Activated CD4-positive, alpha-beta T cell treated with anti-CD3 and anti-CD28 coated beads for 4 hours (primary cell): ENCODE measurements around the gene ARMC9.
A peak's percentile ranks its signal among the peaks of the same experiment; 100 is the strongest.

Experiments
- DNase-seq, 2 donors: peaks; one replicate each; pipeline ENCODE4 v3.0.0-alpha.2; 2020

ARMC9 gene

GRCh38 chr2:231207734-231208133, 9.3 kb downstream of the ARMC9 start:
- DNase-seq: no peak

DNA sequence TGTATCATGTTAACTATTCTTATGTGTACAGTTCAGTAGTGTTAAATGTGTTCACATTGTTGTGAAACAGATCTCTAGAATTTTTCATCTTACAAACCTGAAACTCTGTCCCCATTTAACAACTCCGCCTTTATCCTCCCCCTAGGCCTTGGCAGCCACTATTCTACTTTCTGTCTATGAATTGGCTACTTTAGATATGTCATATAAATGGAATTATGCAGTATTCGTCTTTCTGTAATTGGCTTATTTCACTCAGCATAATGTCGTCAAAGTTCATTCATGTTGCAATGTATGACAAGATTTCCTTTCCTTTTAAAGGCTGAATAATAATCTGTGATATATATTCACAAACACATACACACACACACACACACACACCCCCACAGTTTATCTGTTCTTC, 12.4 kb downstream of the ARMC9 start:
- DNase-seq: no peak

- DNase-seq: no peak
These were observed 13.1 kb downstream of the ARMC9 start for GRCh38 chr2:231211486-231211885.

DNA sequence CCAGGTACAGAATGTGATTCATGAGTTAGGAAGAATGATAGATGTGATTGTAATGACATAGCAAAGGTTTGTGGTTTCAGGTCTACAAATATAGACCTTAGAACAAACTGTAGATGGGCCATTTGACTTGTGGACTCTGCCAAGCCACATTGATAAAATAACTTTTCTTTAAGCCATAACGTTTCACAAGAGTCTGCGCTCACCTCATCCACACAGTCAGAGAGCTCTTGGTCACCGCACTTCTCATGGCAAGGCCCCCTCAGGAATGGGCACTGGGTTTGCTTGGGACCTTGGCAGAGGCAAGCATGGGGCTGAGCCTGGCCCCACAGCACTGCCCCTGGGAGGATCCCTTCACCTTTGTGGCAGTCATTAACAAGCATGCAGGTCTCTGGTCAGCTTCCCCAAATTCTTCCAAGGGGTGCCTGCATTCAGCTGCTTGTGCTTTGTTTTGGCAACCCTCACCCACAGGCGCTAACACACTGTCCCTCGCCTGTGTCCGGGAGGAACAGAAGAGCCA, 14.0 kb downstream of the ARMC9 start:
- DNase-seq: no peak

DNA sequence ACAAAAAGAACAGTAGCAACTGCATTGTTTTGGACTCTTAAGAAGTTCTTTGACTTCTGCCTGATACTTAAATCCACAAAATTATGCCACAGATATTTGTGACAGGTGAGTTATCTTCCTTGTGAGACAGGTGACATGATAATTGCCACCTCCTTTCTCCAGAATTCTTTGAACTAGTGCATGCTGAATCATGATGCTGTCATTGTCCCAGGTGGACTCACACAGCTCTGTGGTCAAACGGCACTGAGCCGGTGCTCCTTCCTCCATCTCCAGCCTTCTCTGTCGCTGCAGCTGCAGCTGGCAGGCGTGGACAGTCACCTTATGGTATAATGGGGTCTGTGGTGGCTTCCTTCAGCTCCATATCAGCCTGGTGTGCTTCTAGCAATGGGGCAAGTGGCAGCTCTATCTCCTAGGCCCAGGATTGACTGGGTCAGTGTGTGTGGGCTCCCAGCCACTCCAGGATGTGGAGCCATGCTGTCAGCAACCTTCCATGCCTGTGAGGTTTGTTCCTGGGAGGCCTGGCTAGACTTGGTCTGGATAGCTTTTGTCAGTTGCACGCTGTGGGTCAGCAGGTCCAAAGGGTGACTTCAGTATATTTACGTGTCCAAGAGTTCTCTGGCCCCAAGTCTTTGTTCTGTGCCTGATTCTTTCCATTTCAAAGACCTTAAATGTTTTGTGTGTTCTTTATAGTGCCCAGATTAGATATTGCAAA, 15.7 kb downstream of the ARMC9 start:
- no peak for DNase-seq

- no peak for DNase-seq
These were observed 19.9 kb downstream of the ARMC9 start for GRCh38 chr2:231218366-231218765.

DNA sequence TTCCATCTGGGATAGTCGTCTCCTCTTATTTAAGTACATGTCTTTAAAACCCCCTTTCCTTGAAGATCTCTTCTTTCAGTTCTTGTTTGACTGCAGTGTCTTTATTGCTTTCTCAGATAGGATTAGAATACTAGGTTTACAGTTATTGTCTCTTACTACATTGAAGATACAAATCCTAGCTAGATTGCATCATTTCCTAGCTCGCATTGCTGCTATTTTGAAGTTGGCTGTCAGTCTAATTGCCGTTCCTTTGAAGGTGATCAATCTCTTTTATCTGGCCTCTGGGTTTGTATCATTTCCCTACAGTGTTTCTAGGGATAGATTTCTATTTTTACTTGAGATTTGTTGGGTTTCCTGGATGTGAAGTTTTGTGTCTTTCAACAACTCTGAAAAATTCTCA, 20.9 kb downstream of the ARMC9 start:
- no peak for DNase-seq

GRCh38 chr2:231221761-231222160, 23.3 kb downstream of the ARMC9 start:
- no peak for DNase-seq

DNA sequence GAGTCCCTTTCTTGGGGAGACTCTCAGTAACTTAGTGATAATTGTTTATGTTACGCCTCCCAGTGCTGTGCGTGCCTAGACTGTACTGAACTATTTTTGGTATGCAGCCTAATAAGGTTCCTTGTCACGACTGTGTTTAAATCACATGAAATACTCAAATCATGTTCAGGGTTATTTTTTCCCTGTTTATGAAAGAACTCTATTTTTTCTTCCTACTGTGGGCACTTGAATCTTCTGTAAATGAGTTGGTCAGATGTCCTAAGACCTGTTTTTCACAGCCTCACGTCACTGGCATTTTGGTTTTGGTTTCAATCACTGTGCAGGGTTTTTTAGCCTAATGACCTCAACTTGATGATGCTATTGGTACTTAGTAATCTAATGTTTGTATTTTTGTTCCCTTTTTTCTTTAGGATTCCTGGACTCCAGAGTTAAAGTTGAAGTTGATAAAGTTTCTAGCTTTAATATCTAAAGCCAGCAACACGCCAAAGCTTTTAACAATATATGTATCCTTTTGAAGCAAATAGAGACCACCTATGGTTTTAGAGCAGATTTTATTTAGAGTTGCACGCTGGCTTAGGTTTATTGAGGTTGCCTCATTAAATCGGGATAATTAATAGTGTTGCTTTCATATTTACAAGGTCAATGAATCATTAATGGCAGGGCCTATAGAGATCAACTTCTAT, 24.0 kb downstream of the ARMC9 start:
- no peak for DNase-seq

DNA sequence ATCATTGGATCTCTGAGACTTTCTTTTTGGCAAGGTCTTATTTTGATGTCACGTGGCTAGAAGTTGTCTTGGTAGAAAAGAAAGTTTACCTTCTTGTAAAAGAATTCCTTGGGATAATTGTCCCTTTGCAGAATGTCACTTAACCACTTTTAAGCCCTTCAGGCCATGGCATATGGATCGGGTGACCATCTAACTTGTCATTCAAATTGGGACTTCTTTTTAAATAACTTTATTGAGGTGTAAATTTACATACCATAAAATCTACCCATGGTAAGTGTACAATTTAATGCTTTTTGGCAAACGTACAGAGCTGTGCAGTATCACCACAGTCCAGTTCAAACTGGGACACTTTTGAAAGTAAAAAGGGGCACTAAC, 24.6 kb downstream of the ARMC9 start:
- DNase-seq: no peak

DNA sequence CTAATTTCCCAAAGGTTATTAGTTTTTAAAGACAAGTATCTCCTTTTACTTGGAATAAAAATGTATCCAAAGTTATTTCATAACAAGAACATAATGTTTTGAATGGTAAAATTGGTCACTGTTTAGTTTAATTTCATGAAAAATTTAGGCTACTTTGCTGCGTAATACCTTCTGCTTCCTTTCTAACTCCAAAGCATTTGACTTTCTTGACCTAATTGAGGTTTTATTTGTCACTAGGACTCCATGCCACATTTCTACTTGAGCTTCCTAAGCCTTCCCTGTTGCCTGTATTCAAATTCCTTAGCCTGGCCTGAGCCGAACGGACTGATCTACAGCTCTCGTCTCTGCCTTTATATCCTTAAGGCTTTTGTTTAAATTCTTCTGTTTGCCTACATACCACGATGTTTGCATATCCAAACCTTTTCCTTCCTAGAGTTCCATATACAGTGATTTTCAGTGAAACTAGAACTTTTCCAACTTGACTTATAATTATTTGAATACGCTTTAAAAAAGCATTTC, 25.1 kb downstream of the ARMC9 start:
- DNase-seq: no peak

DNA sequence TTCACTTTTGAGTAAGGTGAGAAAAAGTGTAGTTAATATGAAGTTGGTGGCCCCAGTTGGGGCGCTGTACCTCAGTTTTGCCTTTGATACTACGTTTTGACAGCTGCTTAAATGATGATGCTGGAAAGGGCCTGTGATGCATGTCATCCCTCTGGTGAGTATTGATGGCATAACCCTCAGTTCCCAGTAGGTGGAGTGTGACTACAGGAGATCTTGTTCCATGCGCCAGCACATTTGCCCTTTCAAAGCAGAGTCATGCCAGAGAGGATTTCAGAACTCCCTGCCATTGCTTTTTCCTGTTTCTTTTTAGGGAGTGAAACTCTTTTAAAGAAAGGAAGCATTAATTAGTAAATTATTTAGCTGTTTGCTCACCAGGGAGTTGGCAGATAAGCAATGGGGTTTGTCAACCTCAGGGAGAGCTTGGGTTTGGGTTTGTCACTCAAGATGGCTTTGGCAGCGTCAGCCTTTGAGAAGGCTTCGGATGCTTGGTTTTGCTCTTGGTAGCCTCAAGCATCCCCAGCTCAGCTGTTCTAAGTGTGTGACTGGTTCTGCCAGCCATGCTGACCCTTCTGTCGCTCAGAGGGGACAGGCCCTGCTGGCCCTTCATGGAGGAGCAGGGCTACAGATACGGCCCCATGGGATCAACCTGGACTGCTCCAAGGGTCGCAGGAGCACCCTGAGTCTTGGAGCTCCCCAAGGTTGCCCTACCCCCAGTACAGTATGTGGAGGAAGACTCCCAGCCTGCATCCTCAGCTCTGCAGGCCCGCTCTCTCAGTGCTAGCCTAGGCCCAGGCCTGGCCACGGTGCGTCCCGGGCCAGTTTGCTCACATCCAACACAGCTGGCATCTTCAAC, 29.1 kb downstream of the ARMC9 start:
- peak; percentile 21 to 34 for DNase-seq

GRCh38 chr2:231228223-231228622, 29.8 kb downstream of the ARMC9 start:
- no peak for DNase-seq

GRCh38 chr2:231228974-231229529, 30.6 kb downstream of the ARMC9 start:
- no peak for DNase-seq

DNA sequence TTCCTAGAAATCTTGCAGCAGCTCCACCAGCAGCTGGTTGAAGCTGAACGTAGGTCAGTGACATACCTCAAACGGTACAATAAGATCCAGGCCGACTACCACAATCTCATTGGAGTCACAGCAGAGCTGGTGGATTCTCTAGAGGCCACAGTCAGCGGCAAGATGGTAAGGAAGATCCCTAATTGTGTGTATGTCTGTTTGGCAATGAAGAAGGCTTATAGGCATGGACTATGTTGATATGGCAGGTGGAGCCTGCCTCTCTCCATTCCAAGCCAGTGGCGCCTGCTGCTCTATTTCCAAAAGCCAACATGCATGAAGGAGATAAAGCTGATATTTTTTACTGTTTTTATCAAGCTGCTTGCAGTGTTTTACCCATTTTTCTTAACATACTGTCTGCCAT, 36.8 kb downstream of the ARMC9 start:
- DNase-seq: no peak

DNA sequence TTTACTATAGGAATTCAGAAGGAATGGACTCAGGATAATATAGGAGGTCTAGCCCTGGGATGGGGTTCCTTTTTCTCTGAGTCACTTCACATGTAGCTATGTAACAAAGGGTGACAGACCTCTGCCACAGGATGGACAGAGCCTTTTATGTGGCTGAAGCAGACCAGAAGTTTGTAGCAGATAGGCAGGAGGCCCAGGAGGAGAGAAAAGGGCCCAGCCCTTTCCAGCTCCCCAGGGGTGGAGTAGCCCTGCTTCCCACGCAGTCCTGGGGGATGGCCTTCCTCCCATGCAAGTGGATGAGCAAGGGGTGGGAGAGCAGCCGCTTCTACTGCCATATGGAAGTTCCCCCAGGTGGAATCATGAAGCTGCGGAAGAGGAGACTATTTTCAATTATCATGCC, 40.3 kb downstream of the ARMC9 start:
- no peak for DNase-seq

DNA sequence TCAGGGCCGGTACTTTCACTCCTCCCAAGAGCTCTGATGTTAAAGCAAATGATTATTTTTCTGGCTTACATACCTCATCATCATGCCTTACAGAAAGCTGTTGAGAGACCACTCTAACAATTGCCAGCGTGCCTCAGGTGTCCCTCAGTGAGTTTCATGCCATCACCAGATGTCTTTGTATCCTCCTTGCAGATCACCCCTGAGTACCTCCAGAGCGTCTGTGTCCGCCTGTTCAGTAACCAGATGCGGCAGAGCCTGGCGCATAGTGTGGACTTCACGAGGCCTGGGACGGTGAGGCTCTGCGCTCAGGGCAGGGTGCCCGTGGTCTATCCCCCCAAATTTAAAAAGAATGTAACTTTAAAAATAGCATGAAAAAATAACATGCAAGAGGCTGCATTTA, 41.3 kb downstream of the ARMC9 start:
- DNase-seq: no peak

DNA sequence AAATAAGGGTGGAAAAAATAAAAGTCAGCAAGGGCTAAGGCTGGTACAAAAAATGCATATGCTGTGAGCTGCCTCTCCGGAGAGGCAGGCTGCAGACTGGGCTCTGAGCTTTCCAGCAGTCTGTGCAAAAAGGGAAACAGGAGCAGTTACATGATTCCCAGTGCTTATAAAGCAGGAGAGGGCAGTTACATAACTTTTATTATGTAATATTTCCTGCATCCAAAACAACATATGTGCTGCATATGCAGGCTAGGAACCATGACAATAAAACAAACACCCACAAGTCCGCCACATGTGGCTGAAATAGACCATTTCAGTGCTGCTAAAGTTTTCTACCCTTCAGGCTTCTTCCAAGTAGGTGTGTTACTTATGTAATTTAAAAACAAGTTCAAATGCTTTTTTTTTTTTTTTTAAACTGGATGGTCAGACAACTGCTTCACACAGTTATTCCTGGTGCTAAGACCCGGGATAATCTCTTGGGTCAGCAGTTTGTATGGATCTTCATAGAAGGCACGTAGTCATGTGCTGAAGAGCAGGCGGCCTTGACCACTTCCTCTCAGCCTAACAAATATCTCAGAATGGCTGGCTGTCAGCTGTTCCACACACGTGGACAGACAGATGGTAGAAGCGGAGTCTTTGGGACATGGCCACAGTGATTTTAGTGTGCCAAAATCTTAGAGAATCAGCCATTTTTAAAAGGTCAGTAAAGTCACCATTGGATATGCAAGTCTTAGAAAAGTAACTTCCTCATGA, 43.5 kb downstream of the ARMC9 start:
- DNase-seq: no peak

GRCh38 chr2:231243866-231244265, 45.4 kb downstream of the ARMC9 start:
- no peak for DNase-seq

DNA sequence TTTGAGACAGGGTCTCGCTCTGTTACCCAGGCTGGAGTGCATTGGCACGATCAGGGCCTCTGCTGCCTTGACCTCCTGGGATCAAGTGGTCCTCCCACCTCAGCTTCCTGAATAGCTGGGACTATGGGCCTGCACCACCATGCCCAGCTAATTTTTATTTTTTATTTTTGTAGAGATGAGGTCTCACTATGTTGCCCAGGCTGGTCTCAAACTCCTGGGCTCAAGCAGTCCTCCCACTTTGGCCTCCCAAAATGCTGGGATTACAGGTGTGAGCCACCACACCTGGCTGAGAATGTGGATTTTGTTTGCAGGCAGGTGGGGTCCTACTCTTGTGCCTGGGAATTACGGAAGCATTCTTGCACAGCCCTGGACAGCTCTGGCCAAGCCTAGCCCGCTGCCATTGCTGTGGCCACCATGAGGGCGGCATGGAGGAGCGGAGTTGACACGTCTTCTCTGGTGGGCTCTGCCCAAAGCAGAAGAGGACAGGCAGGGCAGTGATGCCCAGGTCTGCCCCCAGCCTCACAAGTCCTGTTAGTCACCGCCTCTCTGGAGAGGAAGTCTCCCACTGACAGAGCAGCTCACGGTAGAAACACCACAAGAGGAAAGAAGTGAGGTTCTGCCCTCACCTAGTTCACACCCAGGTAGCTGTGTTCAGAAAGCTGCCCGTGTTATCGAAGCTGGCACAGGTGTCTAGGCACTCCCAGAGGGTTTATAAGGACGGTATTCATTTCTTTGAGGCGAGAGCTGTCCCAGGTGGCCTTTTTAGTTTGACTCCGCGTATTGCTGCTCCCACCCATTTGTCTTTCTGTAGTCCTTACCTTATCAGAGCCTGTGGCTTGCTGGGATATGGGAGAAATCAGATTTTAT, 46.2 kb downstream of the ARMC9 start:
- no peak for DNase-seq
